Measurements from ENCODE around the gene PTPRR. TPM values are rescaled to one million over a fixed set of nuclear protein-coding genes. Genes with fewer than 3 reads are reported as not detected.

PTPRR gene
- total RNA-seq, 1 donor from 2014 or later = not detected

- no peak overlapping the region for H3K27ac Mint-ChIP-seq (ENCODE audit: unreplicated experiment)
- no peaks in the 10 kb centered on the region for H3K36me3 Mint-ChIP-seq (ENCODE audit: low read depth)
- H3K4me3 Mint-ChIP-seq (ENCODE audit: unreplicated experiment) = no peak overlapping the region
- DNase-seq (ENCODE audit: low spot score) = no peak
- no peaks in the 10 kb centered on the region for H3K27me3 Mint-ChIP-seq (ENCODE audit: low read depth)
- no peaks in the 10 kb centered on the region for H3K9me3 Mint-ChIP-seq (ENCODE audit: low read depth)
- H3K4me1 Mint-ChIP-seq (ENCODE audit: low read depth) = peaks cover 2% of the 10 kb centered on the region
- TF ChIP-seq CTCF (IDR thresholded peaks at IDR 0.05) = no peak
These were observed 234.2 kb downstream of the PTPRR start for GRCh38 chr12:70686299-70686698.

- Mint-ChIP-seq H3K27ac (ENCODE audit: unreplicated experiment) (no peak overlapping the region), H3K4me1 (ENCODE audit: low read depth) (no peaks in the 10 kb centered on the region), H3K27me3 (ENCODE audit: low read depth) (peaks cover 2% of the 10 kb centered on the region), H3K9me3 (ENCODE audit: low read depth) (no peaks in the 10 kb centered on the region), H3K36me3 (ENCODE audit: low read depth) (no peaks in the 10 kb centered on the region), H3K4me3 (ENCODE audit: unreplicated experiment) (no peak overlapping the region)
- no peak for DNase-seq (ENCODE audit: low spot score)
- no peak for TF ChIP-seq CTCF (IDR thresholded peaks at IDR 0.05)
These were observed 236.6 kb downstream of the PTPRR start for GRCh38 chr12:70683976-70684375.

- Mint-ChIP-seq H3K27me3 (ENCODE audit: low read depth) (peaks cover 6% of the 10 kb centered on the region), H3K27ac (ENCODE audit: unreplicated experiment) (no peak overlapping the region), H3K9me3 (ENCODE audit: low read depth) (peaks cover 4% of the 10 kb centered on the region), H3K36me3 (ENCODE audit: low read depth) (peaks cover 2% of the 10 kb centered on the region), H3K4me1 (ENCODE audit: low read depth) (no peaks in the 10 kb centered on the region), H3K4me3 (ENCODE audit: unreplicated experiment) (no peak overlapping the region)
- no peak for TF ChIP-seq CTCF (IDR thresholded peaks at IDR 0.05)
- DNase-seq (ENCODE audit: low spot score) = no peak
These were observed 248.8 kb downstream of the PTPRR start for GRCh38 chr12:70671698-70672097.

- Mint-ChIP-seq H3K36me3 (ENCODE audit: low read depth) (peaks cover 2% of the 10 kb centered on the region), H3K27ac (ENCODE audit: unreplicated experiment) (no peak overlapping the region), H3K9me3 (ENCODE audit: low read depth) (peaks cover 4% of the 10 kb centered on the region), H3K27me3 (ENCODE audit: low read depth) (peaks cover 4% of the 10 kb centered on the region), H3K4me1 (ENCODE audit: low read depth) (no peaks in the 10 kb centered on the region), H3K4me3 (ENCODE audit: unreplicated experiment) (no peak overlapping the region)
- DNase-seq (ENCODE audit: low spot score) = no peak
- TF ChIP-seq CTCF (IDR thresholded peaks at IDR 0.05) = no peak
These were observed 249.6 kb downstream of the PTPRR start for GRCh38 chr12:70670948-70671347.

GRCh38 chr12:70667253-70667652 lies 253.3 kb downstream of the PTPRR start:
- no peaks in the 10 kb centered on the region for H3K36me3 Mint-ChIP-seq (ENCODE audit: low read depth)
- H3K9me3 Mint-ChIP-seq (ENCODE audit: low read depth) = no peaks in the 10 kb centered on the region
- peaks cover 2% of the 10 kb centered on the region for H3K27me3 Mint-ChIP-seq (ENCODE audit: low read depth)
- H3K4me1 Mint-ChIP-seq (ENCODE audit: low read depth) = peaks cover 7% of the 10 kb centered on the region
- H3K27ac Mint-ChIP-seq (ENCODE audit: unreplicated experiment) = no peak overlapping the region
- no peak overlapping the region for H3K4me3 Mint-ChIP-seq (ENCODE audit: unreplicated experiment)
- DNase-seq (ENCODE audit: low spot score) = no peak
- no peak for TF ChIP-seq CTCF (IDR thresholded peaks at IDR 0.05)

Data from chondrocyte (in vitro differentiated cells).